Choroid plexus epithelial cell (primary cell): Measurements from ENCODE around the gene BMF.
"Not testable (repeated sequence)": the region's sequence is repeated elsewhere in the genome, so short reads cannot be mapped to it uniquely, and the experiment has no call there.

Experiments used
- DNase-seq: peaks from one replicate; pipeline ENCODE4 v3.0.0-alpha.2; 2010; ENCODE audit warnings: low read depth
- H3K4me3 ChIP-seq: 2 replicates; pipeline ENCODE4 v1.5.1; 2011; ENCODE audit warnings: low read depth, mild to moderate bottlenecking, control low read depth, low read length, moderate library complexity
- CTCF ChIP-seq: conservative IDR thresholded peaks from 2 replicates; pipeline ENCODE4 v1.5.1; 2011; ENCODE audit warnings: low read depth, mild to moderate bottlenecking, control low read depth, inconsistent platforms, low read length, moderate library complexity

Gene BMF

GRCh38 chr15:40080847-40081246, 27.8 kb downstream of the BMF start:
- TF ChIP-seq CTCF = no peak
- no peak overlapping the region for H3K4me3 ChIP-seq
- no peak for DNase-seq

GRCh38 chr15:40080104-40080503, 28.6 kb downstream of the BMF start:
- no peak overlapping the region for H3K4me3 ChIP-seq
- TF ChIP-seq CTCF = no peak
- DNase-seq = no peak

GRCh38 chr15:40079456-40079855, 29.2 kb downstream of the BMF start:
- DNase-seq = no peak
- no peak overlapping the region for H3K4me3 ChIP-seq
- TF ChIP-seq CTCF = no peak

- H3K4me3 ChIP-seq = no peak overlapping the region
- no peak for TF ChIP-seq CTCF
- DNase-seq = no peak
These were observed 33.2 kb downstream of the BMF start for GRCh38 chr15:40075298-40076044.

- DNase-seq, H3K4me3 ChIP-seq: not testable (repeated sequence)
These were observed 34.0 kb downstream of the BMF start for GRCh38 chr15:40074656-40075055.

- DNase-seq, H3K4me3 ChIP-seq: not testable (repeated sequence)
These were observed 34.8 kb downstream of the BMF start for GRCh38 chr15:40073716-40074490.

GRCh38 chr15:40072216-40072990, 36.3 kb downstream of the BMF start:
- TF ChIP-seq CTCF = no peak
- H3K4me3 ChIP-seq = no peak overlapping the region
- no peak for DNase-seq
